IMR-90 (cell line): ENCODE data around the gene BCL11A. TPM values are rescaled to one million over a fixed set of nuclear protein-coding genes. Genes with fewer than 3 reads are reported as not detected.

Experiments
- ATAC-seq: fragments of 200-7000 bp; cut with Tn5 transposase; 2 replicates; pipeline ENCODE4 v1.9.1; 2020; ENCODE audit warnings: low read depth, mild to moderate bottlenecking, moderate library complexity
- BruUV-seq: library from RNA; stranded (reverse); fragments of 400-500 nt; replicated peaks from 2 replicates; lab custom pipeline; 2021; lab: Mats Ljungman, UMichigan
- CTCF ChIA-PET: fragments of 300-600 bp; formaldehyde crosslinking; extraction: SDS; loops from one replicate; lab custom pipeline; 2021; ENCODE audit warnings: antibody characterized with exemption; lab: Yijun Ruan, JAX
- POLR2A ChIA-PET: fragments of 300-600 bp; sonication (Branson Sonifier 250); formaldehyde crosslinking; loops from one replicate; lab custom pipeline; 2022; ENCODE audit warnings: antibody characterized with exemption; ENCODE audit not compliant: unreplicated experiment; lab: Charles Lee
- DNase-seq: peaks from one replicate; pipeline ENCODE4 v3.0.0; 2013
- H2AFZ ChIP-seq: replicated peaks from 2 replicates; pipeline ENCODE3; 2013; ENCODE audit warnings: low read length, mild to moderate bottlenecking; ENCODE audit not compliant: poor library complexity
- H2AK5ac ChIP-seq: 2 replicates; pipeline ENCODE4 v1.6.1; 2013; ENCODE audit warnings: low read depth, low read length, inconsistent platforms
- H2AK9ac ChIP-seq: replicated peaks from 2 replicates; pipeline ENCODE3; 2013; ENCODE audit warnings: mild to moderate bottlenecking, low read depth, low read length, moderate library complexity; ENCODE audit not compliant: poor library complexity
- H2BK120ac ChIP-seq: 2 replicates; pipeline ENCODE4 v1.6.1; 2013; ENCODE audit warnings: low read depth, low read length, inconsistent platforms
- H2BK15ac ChIP-seq: 3 replicates; pipeline ENCODE4 v1.6.1; 2013; ENCODE audit warnings: low read depth, low read length, inconsistent platforms
- H2BK20ac ChIP-seq: 2 replicates; pipeline ENCODE4 v1.6.1; 2013; ENCODE audit warnings: low read depth, mild to moderate bottlenecking, inconsistent platforms, low read length, moderate library complexity
- H2BK5ac ChIP-seq: 2 replicates; pipeline ENCODE4 v1.6.1; 2013; ENCODE audit warnings: mild to moderate bottlenecking, low read depth, low read length, inconsistent platforms; ENCODE audit not compliant: poor library complexity, severe bottlenecking
- H3K14ac ChIP-seq: replicated peaks from 2 replicates; pipeline ENCODE4 v1.6.1; 2013; ENCODE audit warnings: low read depth, low read length, inconsistent platforms
- H3K18ac ChIP-seq: 2 replicates; pipeline ENCODE4 v1.6.1; 2013; ENCODE audit warnings: low read depth, low read length, control low read depth
- H3K23ac ChIP-seq: 2 replicates; pipeline ENCODE4 v1.6.1; 2013; ENCODE audit warnings: low read depth, low read length, inconsistent platforms
- H3K27ac ChIP-seq: 2 replicates; pipeline ENCODE4 v1.5.1; 2013; ENCODE audit warnings: mild to moderate bottlenecking, control low read depth, low read length; ENCODE audit not compliant: insufficient read depth
- H3K27me3 ChIP-seq: 2 replicates; pipeline ENCODE4 v1.6.1; 2013; ENCODE audit warnings: low read length; ENCODE audit not compliant: control insufficient read depth, insufficient read depth
- H3K36me3 ChIP-seq: 2 replicates; pipeline ENCODE4 v1.6.1; 2013; ENCODE audit warnings: low read length, mixed read lengths; ENCODE audit not compliant: control insufficient read depth, insufficient read depth
- H3K4ac ChIP-seq: 2 replicates; pipeline ENCODE4 v1.6.1; 2013; ENCODE audit warnings: low read depth, low read length, inconsistent platforms
- H3K4me1 ChIP-seq: 2 replicates; pipeline ENCODE4 v1.6.1; 2013; ENCODE audit warnings: low read length, mixed read lengths; ENCODE audit not compliant: control insufficient read depth, insufficient read depth
- H3K4me2 ChIP-seq: 2 replicates; pipeline ENCODE4 v1.6.1; 2013; ENCODE audit warnings: low read depth, mild to moderate bottlenecking, control low read depth, low read length, moderate library complexity
- H3K4me3 ChIP-seq: 2 replicates; pipeline ENCODE4 v1.5.1; 2013; ENCODE audit warnings: low read depth, mild to moderate bottlenecking, control low read depth, low read length, moderate library complexity; ENCODE audit not compliant: insufficient read depth
- H3K56ac ChIP-seq: 2 replicates; pipeline ENCODE4 v1.6.1; 2013; ENCODE audit warnings: low read length, inconsistent platforms; ENCODE audit not compliant: insufficient read depth; ENCODE audit errors: extremely low read depth
- H3K79me1 ChIP-seq, 2 experiments: 2 replicates each; pipeline ENCODE4 v1.6.1; 2013; ENCODE audit warnings: low read length in 2 of 2, inconsistent platforms in 1 of 2, low read depth in 1 of 2
- H3K9ac ChIP-seq: 2 replicates; pipeline ENCODE4 v1.6.1; 2013; ENCODE audit warnings: low read depth, low read length, control low read depth
- H3K9me1 ChIP-seq: 2 replicates; pipeline ENCODE4 v1.6.1; 2013; ENCODE audit warnings: low read length, inconsistent platforms; ENCODE audit not compliant: insufficient read depth
- H3K9me3 ChIP-seq: 2 replicates; pipeline ENCODE4 v1.6.1; 2013; ENCODE audit warnings: low read length; ENCODE audit not compliant: control insufficient read depth, insufficient read depth
- H4K20me1 ChIP-seq: 2 replicates; pipeline ENCODE4 v1.6.1; 2013; ENCODE audit warnings: low read length, inconsistent platforms; ENCODE audit not compliant: insufficient read depth
- H4K5ac ChIP-seq: 2 replicates; pipeline ENCODE4 v1.6.1; 2013; ENCODE audit warnings: mild to moderate bottlenecking, low read depth, low read length, control low read depth
- H4K8ac ChIP-seq, 2 experiments: 2 replicates each; pipeline ENCODE4 v1.6.1; 2013; ENCODE audit warnings: low read depth in 2 of 2, low read length in 2 of 2, control low read depth in 1 of 2, inconsistent platforms in 1 of 2
- H4K91ac ChIP-seq: 2 replicates; pipeline ENCODE4 v1.6.1; 2013; ENCODE audit warnings: low read depth, low read length, inconsistent platforms; ENCODE audit not compliant: insufficient read depth
- BHLHE40 ChIP-seq: fragments of 150-350 bp; IDR thresholded peaks from 2 replicates; pipeline ENCODE4 v1.6.1; 2016; ENCODE audit warnings: mild to moderate bottlenecking, low read depth, low read length
- CEBPB ChIP-seq: IDR thresholded peaks from 2 replicates; pipeline ENCODE4 v1.6.1; 2012; ENCODE audit warnings: low read depth, low read length, improper control_type of control experiment
- CHD1 ChIP-seq: IDR thresholded peaks from 2 replicates; pipeline ENCODE4 v1.6.1; 2012; ENCODE audit warnings: low read depth, low read length, improper control_type of control experiment
- FOS ChIP-seq: fragments of 150-350 bp; IDR thresholded peaks from 2 replicates; pipeline ENCODE4 v1.6.1; 2016; ENCODE audit warnings: low read depth, low read length
- MAFK ChIP-seq: IDR thresholded peaks from 2 replicates; pipeline ENCODE4 v1.6.1; 2012; ENCODE audit warnings: low read depth, low read length, improper control_type of control experiment
- MXI1 ChIP-seq: IDR thresholded peaks from 2 replicates; pipeline ENCODE4 v1.6.1; 2012; ENCODE audit warnings: low read depth, mild to moderate bottlenecking, low read length, moderate library complexity, borderline replicate concordance
- NFE2L2 ChIP-seq: fragments of 150-350 bp; IDR thresholded peaks from 2 replicates; pipeline ENCODE4 v1.6.1; 2016; ENCODE audit warnings: low read depth, mild to moderate bottlenecking, low read length
- POLR2A ChIP-seq: IDR thresholded peaks from 2 replicates; pipeline ENCODE4 v1.6.1; 2012; ENCODE audit warnings: mild to moderate bottlenecking, low read depth, low read length
- RAD21 ChIP-seq: IDR thresholded peaks from 2 replicates; pipeline ENCODE4 v1.6.1; 2012; ENCODE audit warnings: low read length, improper control_type of control experiment
- RCOR1 ChIP-seq: IDR thresholded peaks from 2 replicates; pipeline ENCODE4 v1.6.1; 2012; ENCODE audit warnings: mild to moderate bottlenecking, low read length, improper control_type of control experiment; ENCODE audit not compliant: insufficient replicate concordance
- RFX5 ChIP-seq: IDR thresholded peaks from 2 replicates; pipeline ENCODE4 v1.8.0; 2012; ENCODE audit warnings: low read depth, mild to moderate bottlenecking, low read length, moderate library complexity
- SMC3 ChIP-seq: fragments of 150-350 bp; IDR thresholded peaks from 2 replicates; pipeline ENCODE4 v1.6.1; 2016; ENCODE audit warnings: low read depth, mild to moderate bottlenecking, antibody characterized with exemption, low read length, moderate library complexity
- WGBS, 2 experiments: methylation state at CpG; one replicate each; pipeline versions ENCODE4 v1.1.5 to v1.1.7; 2013; ENCODE audit warnings: missing lambda C conversion rate in 2 of 2; ENCODE audit not compliant: insufficient read length in 1 of 2; ENCODE audit errors: extremely low coverage in 2 of 2; 5-methylcytosine and 5-hydroxymethylcytosine counted together
- dilution Hi-C: fragments of 300-500 bp; cut with HindIII; formaldehyde crosslinking; loops from one replicate; pipeline ENCODE4 v1.14.3; 2018; ENCODE audit warnings: low sequenced_read_pairs; ENCODE audit not compliant: unreplicated experiment
- in situ Hi-C: fragments of 300-500 bp; cut with MboI; formaldehyde crosslinking; loops from 3 replicates; pipeline ENCODE4 v1.14.3; 2019; ENCODE audit warnings: low sequenced_read_pairs, inconsistent platforms, mixed read lengths
- intact Hi-C: fragments of 100-400 bp; cut with micrococcal nuclease; formaldehyde crosslinking; loops from 2 replicates; pipeline ENCODE4 v1.10.0; 2022
- polyA plus RNA-seq, 3 experiments: library from polyadenylated mRNA; depleted of rRNA; stranded (reverse); fragments of >200 nt; gene quantifications; 2 replicates each; pipeline ENCODE4 v1.2.3, GENCODE V29; 2012; ENCODE audit warnings: low replicate concordance in 1 of 3
- total RNA-seq: library from RNA; depleted of rRNA; stranded (reverse); fragments of >200 nt; gene quantifications from 2 replicates; pipeline ENCODE4 v1.2.3, GENCODE V29; 2012
- TF ChIP-seq, protein P1 (sequence below): conservative IDR thresholded peaks from 2 replicates; pipeline ENCODE4 v1.5.1; 2012; ENCODE audit warnings: mild to moderate bottlenecking, low read depth, low read length, improper control_type of control experiment
- TF ChIP-seq, protein P2 (sequence below): fragments of 150-350 bp; IDR thresholded peaks from 2 replicates; pipeline ENCODE4 v1.6.1; 2017; ENCODE audit warnings: mild to moderate bottlenecking, antibody characterized with exemption, low read length, low read depth
- TF ChIP-seq, protein P3 (sequence below): fragments of 150-350 bp; IDR thresholded peaks from 2 replicates; pipeline ENCODE4 v1.6.1; 2016; ENCODE audit warnings: low read depth, mild to moderate bottlenecking, low read length, moderate library complexity, borderline replicate concordance

BCL11A gene
- total and polyA plus RNA-seq, 2 of the 4 experiments (the other 2 are of a cell fraction) = 1.0 to 1.1 TPM

DNA sequence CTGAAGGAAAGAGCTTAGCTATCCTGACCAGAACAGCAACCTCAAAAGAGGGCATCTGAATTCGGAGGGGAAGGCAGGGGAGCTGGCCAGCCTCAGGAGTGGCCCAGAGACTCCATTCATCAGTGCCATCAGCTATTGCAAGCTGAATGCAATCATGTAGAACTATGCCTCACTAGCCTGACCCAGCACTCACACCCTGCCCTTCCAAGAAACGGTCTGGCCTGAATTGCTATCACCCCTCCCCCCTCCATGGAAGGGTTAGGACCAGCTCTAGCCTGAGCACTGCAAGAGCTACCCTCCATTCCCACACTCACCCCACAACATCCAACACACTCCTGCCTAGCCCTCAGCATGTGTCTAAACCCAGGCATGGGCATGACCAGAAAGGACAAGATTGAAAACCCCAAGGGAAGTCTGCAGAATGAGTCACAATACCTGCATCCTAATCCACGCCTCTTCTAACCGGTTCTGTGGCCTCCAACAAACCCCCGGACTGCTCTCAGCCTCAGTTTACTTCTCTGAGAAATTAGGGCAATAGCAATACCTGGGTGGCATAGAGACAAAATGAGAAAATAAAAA lies 120.3 kb downstream of the BCL11A start:
- H2AK5ac ChIP-seq = no peak overlapping the region
- no TSS peak for BruUV-seq
- H4K8ac ChIP-seq = no peak overlapping the region
- no peaks in the 10 kb centered on the region for H3K27me3 ChIP-seq
- H3K9me3 ChIP-seq = no peaks in the 10 kb centered on the region
- no peak overlapping the region for H3K4ac ChIP-seq
- no peak overlapping the region for H3K9ac ChIP-seq
- H2AFZ ChIP-seq = peak overlapping the region; percentile 26
- in situ Hi-C loops = no loop called here
- no peak overlapping the region for H3K27ac ChIP-seq
- H3K9me1 ChIP-seq = no peaks in the 10 kb centered on the region
- H2AK9ac ChIP-seq = no peak overlapping the region
- H3K36me3 ChIP-seq = no peaks in the 10 kb centered on the region
- H3K23ac ChIP-seq = no peak overlapping the region
- no peaks in the 10 kb centered on the region for H3K4me1 ChIP-seq
- no peaks in the 10 kb centered on the region for H3K79me1 ChIP-seq
- no peak overlapping the region for H3K56ac ChIP-seq
- H3K4me2 ChIP-seq = no peak overlapping the region
- no peaks in the 10 kb centered on the region for H4K20me1 ChIP-seq
- TF ChIP-seq MAFK (no peak), SMC3 (no peak), RFX5 (no peak), CHD1 (no peak), BHLHE40 (no peak), RCOR1 (no peak), MXI1 (no peak), RAD21 (no peak), CEBPB (no peak), FOS (no peak), NFE2L2 (no peak), POLR2A (no peak)
- TF ChIP-seq, protein P1, sequence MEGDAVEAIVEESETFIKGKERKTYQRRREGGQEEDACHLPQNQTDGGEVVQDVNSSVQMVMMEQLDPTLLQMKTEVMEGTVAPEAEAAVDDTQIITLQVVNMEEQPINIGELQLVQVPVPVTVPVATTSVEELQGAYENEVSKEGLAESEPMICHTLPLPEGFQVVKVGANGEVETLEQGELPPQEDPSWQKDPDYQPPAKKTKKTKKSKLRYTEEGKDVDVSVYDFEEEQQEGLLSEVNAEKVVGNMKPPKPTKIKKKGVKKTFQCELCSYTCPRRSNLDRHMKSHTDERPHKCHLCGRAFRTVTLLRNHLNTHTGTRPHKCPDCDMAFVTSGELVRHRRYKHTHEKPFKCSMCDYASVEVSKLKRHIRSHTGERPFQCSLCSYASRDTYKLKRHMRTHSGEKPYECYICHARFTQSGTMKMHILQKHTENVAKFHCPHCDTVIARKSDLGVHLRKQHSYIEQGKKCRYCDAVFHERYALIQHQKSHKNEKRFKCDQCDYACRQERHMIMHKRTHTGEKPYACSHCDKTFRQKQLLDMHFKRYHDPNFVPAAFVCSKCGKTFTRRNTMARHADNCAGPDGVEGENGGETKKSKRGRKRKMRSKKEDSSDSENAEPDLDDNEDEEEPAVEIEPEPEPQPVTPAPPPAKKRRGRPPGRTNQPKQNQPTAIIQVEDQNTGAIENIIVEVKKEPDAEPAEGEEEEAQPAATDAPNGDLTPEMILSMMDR = no peak
- TF ChIP-seq, protein P2, sequence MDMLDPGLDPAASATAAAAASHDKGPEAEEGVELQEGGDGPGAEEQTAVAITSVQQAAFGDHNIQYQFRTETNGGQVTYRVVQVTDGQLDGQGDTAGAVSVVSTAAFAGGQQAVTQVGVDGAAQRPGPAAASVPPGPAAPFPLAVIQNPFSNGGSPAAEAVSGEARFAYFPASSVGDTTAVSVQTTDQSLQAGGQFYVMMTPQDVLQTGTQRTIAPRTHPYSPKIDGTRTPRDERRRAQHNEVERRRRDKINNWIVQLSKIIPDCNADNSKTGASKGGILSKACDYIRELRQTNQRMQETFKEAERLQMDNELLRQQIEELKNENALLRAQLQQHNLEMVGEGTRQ = no peak
- TF ChIP-seq, protein P3, sequence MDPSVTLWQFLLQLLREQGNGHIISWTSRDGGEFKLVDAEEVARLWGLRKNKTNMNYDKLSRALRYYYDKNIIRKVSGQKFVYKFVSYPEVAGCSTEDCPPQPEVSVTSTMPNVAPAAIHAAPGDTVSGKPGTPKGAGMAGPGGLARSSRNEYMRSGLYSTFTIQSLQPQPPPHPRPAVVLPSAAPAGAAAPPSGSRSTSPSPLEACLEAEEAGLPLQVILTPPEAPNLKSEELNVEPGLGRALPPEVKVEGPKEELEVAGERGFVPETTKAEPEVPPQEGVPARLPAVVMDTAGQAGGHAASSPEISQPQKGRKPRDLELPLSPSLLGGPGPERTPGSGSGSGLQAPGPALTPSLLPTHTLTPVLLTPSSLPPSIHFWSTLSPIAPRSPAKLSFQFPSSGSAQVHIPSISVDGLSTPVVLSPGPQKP = no peak
- DNase-seq (no peak), ATAC-seq (no peak)
- no peak overlapping the region for H3K4me3 ChIP-seq
- no peak overlapping the region for H3K18ac ChIP-seq
- ChIA-PET CTCF (no interaction called here), POLR2A (no interaction called here)
- no peak overlapping the region for H2BK120ac ChIP-seq
- intact Hi-C loops = no loop called here
- dilution Hi-C loops = no loop called here
- H4K91ac ChIP-seq = no peak overlapping the region
- no peak overlapping the region for H4K5ac ChIP-seq
- no peak overlapping the region for H2BK20ac ChIP-seq
- WGBS, 2 experiments = 0% methylated on average over 1 of the region's 5 CpGs; no CpG with 5 or more reads in 1 of the 2 experiments
- H2BK5ac ChIP-seq = no peak overlapping the region
- H3K14ac ChIP-seq = no peak overlapping the region
- H2BK15ac ChIP-seq = no peak overlapping the region
